ENCODE results near the gene SMAP1.
"Not testable (repeated sequence)": the region's sequence is repeated elsewhere in the genome, so short reads cannot be mapped to it uniquely, and the experiment has no call there.

The SMAP1 gene

GRCh38 chr6:70740746-70741145 lies 73.1 kb downstream of the SMAP1 start:
- not testable (repeated sequence) for DNase-seq (ENCODE audit: low read depth)

DNA sequence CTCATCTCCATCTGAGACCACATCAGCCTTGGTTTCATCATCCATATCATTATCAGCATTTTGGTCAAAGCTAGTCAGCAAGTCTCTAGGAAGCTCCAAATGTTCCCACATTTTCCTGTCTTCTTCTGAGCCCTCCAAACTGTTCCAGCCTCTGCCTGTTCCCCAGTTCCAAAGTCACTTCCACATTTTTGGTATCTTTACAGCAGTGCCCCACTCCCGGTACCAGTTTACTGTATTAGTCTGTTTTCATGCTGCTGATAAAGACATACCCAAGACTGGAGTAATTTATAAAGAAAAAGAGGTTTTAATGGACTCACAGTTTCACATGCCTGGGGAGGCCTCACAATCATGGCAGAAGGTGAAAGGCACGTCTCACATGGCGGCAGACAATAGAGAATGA lies 74.8 kb downstream of the SMAP1 start:
- not testable (repeated sequence) for DNase-seq (ENCODE audit: low read depth)

DNA sequence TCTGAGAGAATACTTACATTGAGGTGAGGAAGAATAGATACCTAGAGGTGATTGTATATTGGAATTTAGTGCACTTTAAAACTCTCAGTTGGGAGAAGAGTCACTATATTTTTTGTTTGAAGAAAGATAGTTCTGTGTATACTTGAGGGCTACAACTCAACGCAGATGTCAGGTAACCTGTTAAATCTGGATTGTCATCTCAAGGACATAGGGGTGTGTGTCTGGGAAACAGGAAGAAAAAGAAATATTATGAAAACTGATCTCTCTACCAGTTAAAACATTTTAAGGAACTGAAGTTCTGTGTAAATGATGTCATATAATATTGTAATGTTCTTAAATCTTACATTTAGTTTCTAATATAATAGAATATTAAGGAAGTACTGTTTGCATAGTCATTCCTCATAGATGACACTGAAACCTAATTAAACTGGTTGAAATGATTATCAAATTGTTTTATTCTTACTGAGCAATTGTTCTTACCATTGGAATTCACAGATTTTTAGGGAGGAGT lies 86.2 kb downstream of the SMAP1 start:
- no peak for DNase-seq (ENCODE audit: low read depth)

DNA sequence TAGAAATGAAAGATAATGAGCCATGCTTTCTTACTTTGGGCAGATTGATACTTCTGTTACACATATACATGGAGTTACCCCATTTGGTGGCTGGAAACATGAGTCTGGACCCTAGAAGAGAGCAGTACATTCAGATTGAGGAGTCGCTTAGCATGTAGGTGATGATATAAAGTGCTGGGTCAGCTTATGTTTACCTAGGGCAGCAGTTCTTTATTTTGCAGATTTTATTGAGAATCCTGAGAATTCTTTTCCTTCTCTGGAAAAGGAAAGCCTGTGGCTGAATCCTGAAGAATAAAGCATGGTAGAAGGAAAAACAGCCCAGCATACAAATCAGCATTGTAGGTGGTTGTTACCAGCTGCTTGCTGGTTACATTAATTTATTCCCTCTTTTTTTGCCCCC lies 91.2 kb downstream of the SMAP1 start:
- no peak for DNase-seq (ENCODE audit: low read depth)

DNA sequence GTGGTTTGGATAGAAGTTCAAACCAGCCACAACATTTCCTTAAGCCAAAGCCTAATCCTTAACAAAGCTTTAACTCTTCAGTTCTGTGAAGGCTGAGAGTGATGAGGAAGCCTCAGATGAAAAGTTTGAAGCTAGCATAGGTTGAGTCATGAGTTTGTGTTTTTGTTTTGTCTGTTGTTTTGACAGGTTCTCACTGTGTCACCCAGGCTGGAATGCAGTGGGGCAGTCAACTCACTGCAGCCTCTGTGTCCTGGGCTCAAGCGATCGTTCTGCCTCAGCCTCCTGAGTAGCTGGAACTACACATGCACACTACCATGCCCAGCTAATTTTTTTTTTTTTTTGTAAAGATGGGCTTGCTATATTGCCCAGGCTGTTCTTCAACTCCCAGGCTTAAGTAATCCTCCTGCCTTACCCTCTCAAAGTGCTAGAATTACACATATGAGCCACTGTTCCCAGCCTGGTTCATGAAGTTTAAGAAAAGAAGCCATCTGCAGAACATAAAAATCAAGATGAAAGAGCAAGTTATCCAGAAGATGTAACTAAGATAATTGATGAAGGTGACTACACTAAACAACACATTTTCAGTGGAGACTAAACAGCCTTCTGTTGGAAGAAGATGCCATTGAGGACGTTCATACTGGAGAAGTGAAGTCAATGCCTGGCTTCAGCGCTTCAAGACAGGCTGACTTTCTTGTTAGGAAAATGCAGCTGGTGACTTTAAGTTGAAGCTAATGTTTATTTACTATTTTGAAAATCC lies 96.2 kb downstream of the SMAP1 start:
- no peak for DNase-seq (ENCODE audit: low read depth)

DNA sequence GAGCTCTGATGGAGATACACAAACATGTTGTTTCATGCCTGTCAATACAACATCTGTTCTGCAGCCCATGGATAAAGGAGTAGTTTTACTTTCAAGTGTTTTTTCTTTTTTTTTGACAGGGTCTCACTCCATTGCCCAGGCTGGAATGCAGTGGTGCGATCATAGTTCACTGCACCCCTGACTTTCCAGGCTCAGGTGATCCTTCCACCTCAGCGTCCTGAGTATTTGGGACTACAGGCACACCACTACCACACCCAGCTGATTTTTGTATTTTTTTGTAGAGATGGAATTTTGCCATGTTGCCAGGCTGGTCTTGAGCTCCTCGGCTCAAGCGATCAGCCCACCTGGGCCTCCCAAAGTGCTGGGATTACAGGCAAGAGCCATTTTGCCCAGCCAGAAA lies 97.0 kb downstream of the SMAP1 start:
- DNase-seq (ENCODE audit: low read depth), result no peak

DNA sequence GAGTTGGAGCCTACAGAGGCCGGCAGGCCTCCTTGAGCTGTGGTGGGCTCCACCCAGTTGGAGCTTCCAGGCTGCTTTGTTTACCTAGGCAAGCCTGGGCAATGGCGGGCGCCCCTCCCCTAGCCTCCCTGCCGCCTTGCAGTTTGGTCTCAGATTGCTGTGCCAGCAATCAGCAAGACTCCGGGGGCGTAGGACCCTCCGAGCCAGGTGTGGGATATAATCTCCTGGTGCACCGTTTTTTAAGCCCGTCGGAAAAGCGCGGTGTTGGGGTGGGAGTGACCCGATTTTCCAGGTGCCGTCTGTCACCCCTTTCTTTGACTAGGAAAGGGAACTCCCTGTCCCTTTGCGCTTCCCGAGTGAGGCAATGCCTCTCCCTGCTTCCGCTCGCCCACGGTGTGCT lies 103.7 kb downstream of the SMAP1 start:
- not testable (repeated sequence) for DNase-seq (ENCODE audit: low read depth)

DNA sequence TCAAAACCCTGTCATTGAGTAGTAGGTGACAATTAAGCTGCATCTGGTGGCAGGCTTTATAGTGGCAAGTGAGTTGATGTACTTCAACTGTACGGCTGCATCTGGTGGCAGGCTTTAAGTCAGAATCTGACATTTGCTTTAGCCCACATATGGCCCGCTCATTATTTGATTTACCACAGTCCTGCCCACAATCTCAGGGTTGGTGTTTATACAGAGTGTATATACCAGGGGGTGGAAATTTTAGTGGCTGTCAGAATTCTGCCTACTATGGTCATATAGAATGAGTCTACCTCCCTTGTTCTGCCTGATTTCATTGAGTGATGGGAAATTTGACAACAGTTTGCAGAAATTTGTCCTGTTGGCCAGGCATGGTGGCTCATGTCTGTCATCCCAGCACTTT lies 112.3 kb downstream of the SMAP1 start:
- DNase-seq (ENCODE audit: low read depth), result no peak

DNA sequence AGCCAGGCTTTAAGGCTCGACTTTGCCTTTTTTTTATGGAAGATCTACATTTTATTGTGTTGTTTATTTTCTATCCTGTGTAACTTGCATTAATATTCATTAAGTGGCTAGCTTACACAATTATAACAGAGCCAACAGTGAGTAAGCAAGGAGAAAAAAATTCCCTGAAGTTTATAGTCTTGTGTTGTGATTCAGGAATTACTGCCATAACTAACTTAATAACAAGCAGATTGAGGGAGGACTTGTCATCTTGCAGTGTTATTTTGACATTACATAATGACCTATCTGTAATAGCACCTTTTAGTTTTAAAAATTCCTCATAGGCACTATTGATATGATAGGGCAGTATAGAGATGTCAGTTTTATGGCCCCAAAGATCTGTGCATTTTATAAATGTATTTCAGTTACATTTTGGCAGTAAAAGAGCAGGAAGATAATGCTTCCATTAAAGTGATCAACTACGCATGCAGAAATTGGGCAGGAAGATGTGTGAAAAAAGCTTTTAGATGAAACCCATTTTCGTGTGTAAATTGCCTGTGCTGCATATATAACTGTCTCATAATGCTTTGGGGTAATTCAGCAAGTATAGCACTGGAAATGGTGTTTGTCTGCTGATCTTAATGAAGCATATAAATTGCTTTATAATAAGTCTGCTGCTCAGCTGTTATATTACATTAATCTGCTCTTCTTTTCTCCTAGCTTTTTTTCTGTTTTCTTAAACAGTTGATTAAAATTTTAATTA lies 123.0 kb downstream of the SMAP1 start:
- no peak for DNase-seq (ENCODE audit: low read depth)

DNA sequence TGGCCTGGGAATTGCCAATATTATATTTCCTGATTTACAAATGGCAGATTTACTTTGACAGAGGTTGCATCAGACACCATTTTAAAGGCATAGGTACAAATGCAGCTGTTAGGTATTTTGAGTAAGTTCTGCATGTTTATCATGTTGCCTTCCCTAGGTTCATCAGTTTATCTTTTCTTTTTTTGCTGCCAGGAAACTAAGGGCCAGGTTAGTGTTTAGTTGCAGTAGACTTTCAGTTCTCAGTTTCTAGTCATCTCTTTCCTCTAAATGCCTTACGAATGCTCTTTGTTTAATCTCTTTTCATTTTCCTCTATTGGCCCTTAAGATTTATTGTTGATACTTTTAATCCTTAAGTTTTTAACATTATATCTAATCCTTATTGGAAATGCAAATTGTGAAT lies 129.9 kb downstream of the SMAP1 start:
- DNase-seq (ENCODE audit: low read depth), result no peak

GRCh38 chr6:70806086-70806485 lies 138.4 kb downstream of the SMAP1 start:
- no peak for DNase-seq (ENCODE audit: low read depth)

- DNase-seq (ENCODE audit: low read depth), result no peak
These were observed 144.1 kb downstream of the SMAP1 start for GRCh38 chr6:70811788-70812187.

DNA sequence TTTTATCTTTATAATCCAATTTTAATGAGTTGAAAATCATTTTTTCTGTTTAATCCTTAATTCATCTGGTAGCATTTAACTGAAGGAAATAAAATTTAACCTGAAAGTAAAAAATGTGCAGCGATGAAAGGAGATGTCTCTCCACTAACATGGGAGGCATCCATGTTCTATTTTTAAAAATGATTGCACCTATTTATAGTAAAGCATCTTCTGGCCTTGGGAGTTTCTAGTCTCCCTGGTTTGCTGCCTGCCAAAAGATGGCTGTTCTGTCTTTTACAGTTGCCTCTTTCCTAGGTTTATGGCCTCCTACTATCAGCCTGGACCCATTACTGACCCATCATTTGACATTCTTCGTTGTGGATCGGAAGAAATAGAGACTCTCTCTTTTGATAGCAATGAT lies 146.2 kb downstream of the SMAP1 start:
- DNase-seq (ENCODE audit: low read depth), result no peak

DNA sequence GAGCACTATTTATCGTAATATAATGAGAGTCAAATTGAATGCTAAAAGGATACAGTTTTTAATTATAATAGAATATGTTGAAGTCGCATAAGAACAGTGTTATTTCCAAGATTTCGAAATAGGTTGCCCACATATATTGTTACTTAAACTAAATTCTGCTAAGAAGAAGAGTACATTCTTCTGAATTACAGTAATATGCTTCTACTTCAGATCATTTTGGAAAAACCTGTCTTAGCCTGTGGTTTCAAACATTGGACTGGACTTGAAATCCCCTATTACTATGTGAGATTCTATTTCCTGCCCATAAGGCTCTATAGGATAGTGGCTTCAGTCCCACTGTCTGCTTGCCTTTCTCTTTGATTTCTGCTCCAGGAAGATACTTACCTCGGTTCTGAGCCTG lies 152.0 kb downstream of the SMAP1 start:
- DNase-seq (ENCODE audit: low read depth), result no peak

DNA sequence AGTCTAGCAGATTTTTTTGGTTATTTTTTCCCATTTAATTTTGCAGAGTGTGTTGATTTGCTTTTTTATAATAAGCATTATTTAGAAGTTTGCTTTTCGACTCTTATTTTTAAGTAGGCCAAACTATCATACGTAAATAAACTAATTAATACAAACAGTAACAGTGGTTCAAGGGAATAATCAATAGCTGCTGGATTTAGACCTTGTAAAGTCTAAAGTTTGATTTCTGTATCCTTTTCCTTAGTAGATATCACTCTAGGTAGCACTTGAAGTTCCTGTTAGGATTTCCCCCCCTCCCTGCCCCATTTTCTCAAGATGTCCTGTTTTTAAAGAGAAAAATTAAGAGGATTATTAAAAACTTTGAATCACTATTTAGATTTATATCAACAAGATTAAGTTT lies 153.1 kb downstream of the SMAP1 start:
- DNase-seq (ENCODE audit: low read depth), result no peak

DNA sequence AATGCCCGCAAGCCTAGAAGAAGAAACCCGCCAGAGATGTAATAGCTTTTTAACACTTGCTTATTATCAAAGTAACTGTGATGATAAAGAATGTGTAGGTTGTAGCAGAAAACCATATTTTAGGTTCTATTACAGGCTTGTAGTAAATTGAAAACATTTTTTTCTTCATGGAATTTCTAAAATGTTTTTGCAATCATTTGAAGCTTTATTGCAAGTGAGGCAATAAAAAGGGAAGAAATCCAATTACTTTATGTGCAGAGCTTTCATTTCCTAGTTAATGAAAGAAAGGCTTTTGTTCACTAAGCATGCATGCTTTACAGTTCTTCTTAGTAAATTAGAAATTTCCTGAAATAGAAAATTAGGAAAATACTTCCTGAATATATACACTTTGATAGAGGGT lies 154.1 kb downstream of the SMAP1 start:
- no peak for DNase-seq (ENCODE audit: low read depth)

- no peak for DNase-seq (ENCODE audit: low read depth)
These were observed 156.0 kb downstream of the SMAP1 start for GRCh38 chr6:70823651-70824050.

DNA sequence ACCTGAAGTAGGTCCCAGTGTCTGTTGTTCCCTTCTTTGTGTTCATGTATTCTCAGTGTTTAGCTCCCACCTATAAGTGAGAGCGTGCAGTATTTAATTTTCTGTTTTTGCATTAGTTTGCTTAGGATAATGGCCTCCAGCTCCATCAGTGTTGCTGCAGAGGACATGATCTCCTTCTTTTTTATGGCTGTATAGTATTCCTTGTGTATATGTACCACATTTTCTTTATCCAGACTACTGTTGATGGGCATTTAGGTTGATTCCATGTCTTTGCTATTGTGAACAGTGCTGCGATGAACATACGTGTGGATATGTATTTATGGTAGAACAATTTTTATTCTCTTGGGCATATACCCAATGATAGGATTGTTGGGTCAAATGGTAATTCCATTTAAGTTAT lies 163.7 kb downstream of the SMAP1 start:
- no peak for DNase-seq (ENCODE audit: low read depth)

DNA sequence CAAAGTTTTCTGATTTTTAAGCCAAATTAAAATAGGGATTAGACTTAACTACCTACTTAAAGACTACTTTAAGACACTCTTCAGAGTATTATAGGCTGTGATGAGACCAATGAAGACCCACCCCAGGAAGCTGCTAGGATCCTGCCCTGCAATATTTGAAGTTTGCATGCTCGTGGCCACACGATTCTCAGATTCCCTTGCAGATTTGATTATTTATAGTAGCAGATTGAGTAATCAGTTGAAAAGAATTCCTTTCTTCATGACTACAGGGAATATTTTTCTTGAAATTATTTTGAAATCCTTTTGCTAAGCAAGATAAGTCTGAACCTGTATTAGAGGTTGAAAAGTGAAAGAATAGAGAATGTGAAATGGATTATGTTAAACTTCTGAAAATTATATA lies 166.8 kb downstream of the SMAP1 start:
- no peak for DNase-seq (ENCODE audit: low read depth)

- DNase-seq (ENCODE audit: low read depth), result no peak
These were observed 171.2 kb downstream of the SMAP1 start for GRCh38 chr6:70838907-70839285.

- DNase-seq (ENCODE audit: low read depth), result no peak
These were observed 171.9 kb downstream of the SMAP1 start for GRCh38 chr6:70839286-70840266.

DNA sequence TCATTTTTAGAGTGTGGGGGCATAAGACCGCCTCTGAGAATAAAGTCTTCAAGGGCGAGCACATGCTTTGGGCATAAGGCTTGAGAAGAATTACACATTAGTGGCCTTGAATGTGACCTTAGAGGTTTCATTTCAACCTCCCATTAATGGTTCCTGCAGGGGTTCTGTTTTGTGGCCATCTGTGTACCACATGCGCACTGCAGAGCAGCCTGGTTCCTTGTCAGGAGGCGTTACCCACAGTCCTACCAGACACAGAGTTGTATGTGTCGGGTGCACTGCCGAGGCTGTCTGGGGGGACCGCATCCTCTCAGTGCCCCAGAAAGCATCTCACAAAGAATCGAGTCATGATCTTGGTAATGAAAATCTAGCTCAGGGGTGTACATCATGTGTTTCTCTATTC lies 173.4 kb downstream of the SMAP1 start:
- DNase-seq (ENCODE audit: low read depth), result no peak
